SK-N-SH (cell line): ENCODE measurements around the gene FXYD2. TPM values are rescaled to one million over a fixed set of nuclear protein-coding genes. Genes with fewer than 3 reads are reported as not detected.

Experiments used
- CTCF ChIA-PET: fragments of 300-600, 350-600 bp; formaldehyde crosslinking; extraction: SDS; loops from one replicate; lab custom pipeline; 2021; lab: Yijun Ruan, JAX
- POLR2A ChIA-PET: fragments of 350-600 bp; sonication (Branson Sonifier 250); formaldehyde crosslinking; extraction: SDS; loops from one replicate; lab custom pipeline; 2020; ENCODE audit warnings: antibody characterized with exemption, inconsistent platforms; lab: Yijun Ruan, JAX
- DNase-seq: peaks from one replicate; pipeline ENCODE4 v3.0.0; 2012
- H2AFZ ChIP-seq: fragments of 200-600 bp; sonication (generic); 2 replicates; pipeline ENCODE4 v1.8.1; 2016; ENCODE audit warnings: antibody characterized with exemption, mild to moderate bottlenecking, low read depth
- H3F3A ChIP-seq: fragments of 200-600 bp; sonication (generic); replicated peaks from 2 replicates; pipeline ENCODE3; 2016; ENCODE audit warnings: antibody characterized with exemption, mild to moderate bottlenecking; ENCODE audit not compliant: insufficient read depth
- H3K27ac ChIP-seq, 2 experiments: fragments of 200-500 bp in 1 of 2; fragments of 200-600 bp in 1 of 2; sonication (Bioruptor generic) in 1 of 2; sonication (generic), shearing (Covaris generic) in 1 of 2; 2 replicates each; pipeline versions ENCODE4 v1.5.1 to v1.6.1; 2014 to 2016; ENCODE audit warnings: low read depth in 2 of 2, inconsistent platforms in 1 of 2, low read length in 1 of 2, mild to moderate bottlenecking in 1 of 2, mixed read lengths in 1 of 2
- H3K27me3 ChIP-seq: fragments of 200-600 bp; sonication (generic), shearing (Covaris generic); 2 replicates; pipeline ENCODE4 v1.6.1; 2016; ENCODE audit warnings: mixed run types; ENCODE audit not compliant: insufficient read depth
- H3K36me3 ChIP-seq, 2 experiments: fragments of 200-500 bp in 1 of 2; fragments of 200-600 bp in 1 of 2; sonication (Bioruptor generic) in 1 of 2; sonication (generic) in 1 of 2; replicated peaks in 1 of 2; 2 replicates each; pipeline versions ENCODE3 to v1.5.1; 2014 to 2016; ENCODE audit warnings: low read length in 1 of 2, mild to moderate bottlenecking in 1 of 2; ENCODE audit not compliant: insufficient read depth in 2 of 2, control insufficient read depth in 1 of 2
- H3K4me1 ChIP-seq, 2 experiments: fragments of 200-500 bp in 1 of 2; fragments of 200-600 bp in 1 of 2; sonication (Bioruptor generic) in 1 of 2; sonication (generic), shearing (Covaris generic) in 1 of 2; 2 replicates each; pipeline versions ENCODE4 v1.5.1 to v1.6.1; 2014 to 2016; ENCODE audit warnings: low read depth in 1 of 2, low read length in 1 of 2, mixed run types in 1 of 2; ENCODE audit not compliant: insufficient read depth in 2 of 2, control insufficient read depth in 1 of 2
- H3K4me2 ChIP-seq: fragments of 200-600 bp; sonication (generic), shearing (Covaris generic); 2 replicates; pipeline ENCODE4 v1.6.1; 2017; ENCODE audit warnings: mixed run types
- H3K4me3 ChIP-seq, 2 experiments: fragments of 200-500 bp in 1 of 2; fragments of 200-600 bp in 1 of 2; sonication (Bioruptor generic) in 1 of 2; sonication (generic), shearing (Covaris generic) in 1 of 2; 2 replicates each; pipeline versions ENCODE4 v1.5.1 to v1.8.1; 2014 to 2016; ENCODE audit warnings: low read depth in 2 of 2, inconsistent platforms in 1 of 2, low read length in 1 of 2, mild to moderate bottlenecking in 1 of 2, mixed read lengths in 1 of 2, moderate library complexity in 1 of 2
- H3K79me2 ChIP-seq: fragments of 200-600 bp; sonication (generic); 2 replicates; pipeline ENCODE4 v1.8.1; 2017; ENCODE audit warnings: mild to moderate bottlenecking; ENCODE audit not compliant: insufficient read depth
- H3K9ac ChIP-seq: fragments of 200-600 bp; sonication (generic); 2 replicates; pipeline ENCODE4 v1.6.1; 2017; ENCODE audit warnings: mixed run types
- H3K9me2 ChIP-seq: fragments of 200-600 bp; sonication (generic); 2 replicates; pipeline ENCODE4 v1.6.1; 2017; ENCODE audit warnings: mixed run types
- H3K9me3 ChIP-seq: fragments of 200-600 bp; sonication (generic); 2 replicates; pipeline ENCODE4 v1.6.1; 2017; ENCODE audit warnings: mixed run types, mild to moderate bottlenecking, moderate library complexity
- H4K20me1 ChIP-seq: fragments of 200-600 bp; sonication (generic); 2 replicates; pipeline ENCODE4 v1.6.1; 2017; ENCODE audit warnings: mild to moderate bottlenecking, mixed run types; ENCODE audit not compliant: insufficient read depth
- CHD2 ChIP-seq: fragments of 150-350 bp; IDR thresholded peaks from 2 replicates; pipeline ENCODE4 v1.6.1; 2018; ENCODE audit warnings: low read length; ENCODE audit not compliant: partially characterized antibody
- EP300 ChIP-seq, 2 experiments: IDR thresholded peaks; 2 replicates each; pipeline versions ENCODE4 v1.4.0 to v1.6.1; 2012; ENCODE audit warnings: borderline replicate concordance in 1 of 2, low read depth in 1 of 2, low read length in 1 of 2
- EZH2phosphoT487 ChIP-seq: fragments of 200-600 bp; sonication (generic); IDR thresholded peaks from 2 replicates; pipeline ENCODE4 v1.6.1; 2017; ENCODE audit warnings: low read depth, mixed run types, mild to moderate bottlenecking, antibody characterized with exemption, moderate library complexity, borderline replicate concordance
- FOSL2 ChIP-seq: IDR thresholded peaks from 2 replicates; pipeline ENCODE4 v1.4.0; 2012; ENCODE audit warnings: low read depth, mild to moderate bottlenecking, moderate library complexity, borderline replicate concordance
- FOXM1 ChIP-seq: IDR thresholded peaks from 2 replicates; pipeline ENCODE4 v1.4.0; 2012; ENCODE audit warnings: low read depth, mild to moderate bottlenecking
- GATA2 ChIP-seq: sonication (generic); formaldehyde crosslinking; IDR thresholded peaks from 2 replicates; pipeline ENCODE4 v1.5.0; 2020; ENCODE audit warnings: mild to moderate bottlenecking, missing genetic modification reagents
- MAX ChIP-seq: IDR thresholded peaks from 2 replicates; pipeline ENCODE4 v1.4.0; 2012; ENCODE audit warnings: low read depth
- MEF2A ChIP-seq: IDR thresholded peaks from 2 replicates; pipeline ENCODE4 v1.4.0; 2012; ENCODE audit warnings: low read depth, borderline replicate concordance
- MXI1 ChIP-seq: IDR thresholded peaks from 2 replicates; pipeline ENCODE4 v1.6.1; 2012; ENCODE audit warnings: mild to moderate bottlenecking, low read depth, low read length, improper control_type of control experiment
- NFIC ChIP-seq: IDR thresholded peaks from 2 replicates; pipeline ENCODE4 v1.4.0; 2012; ENCODE audit warnings: borderline replicate concordance
- SMC3 ChIP-seq: IDR thresholded peaks from 2 replicates; pipeline ENCODE4 v1.6.1; 2012; ENCODE audit warnings: low read depth, low read length, improper control_type of control experiment
- TAF1 ChIP-seq: IDR thresholded peaks from 2 replicates; pipeline ENCODE4 v1.6.1; 2012; ENCODE audit warnings: low read depth, mild to moderate bottlenecking, low read length, moderate library complexity, borderline replicate concordance
- TEAD4 ChIP-seq: IDR thresholded peaks from 2 replicates; pipeline ENCODE4 v1.4.0; 2012; ENCODE audit warnings: mild to moderate bottlenecking, borderline replicate concordance; ENCODE audit not compliant: insufficient read depth
- ZBTB33 ChIP-seq: IDR thresholded peaks from 2 replicates; pipeline ENCODE4 v1.4.0; 2012; ENCODE audit warnings: low read depth, borderline replicate concordance
- WGBS: methylation state at CpG from one replicate; pipeline ENCODE4 v1.1.6; 2017; ENCODE audit warnings: low lambda C conversion rate; 5-methylcytosine and 5-hydroxymethylcytosine counted together
- polyA plus RNA-seq, 3 experiments: library from polyadenylated mRNA; depleted of rRNA; stranded (reverse); fragments of >200 nt; gene quantifications; 2 replicates each; pipeline ENCODE4 v1.2.3, GENCODE V29; 2012
- TF ChIP-seq, protein P1 (sequence below): IDR thresholded peaks from 2 replicates; pipeline ENCODE4 v1.4.0; 2012; ENCODE audit warnings: low read depth, borderline replicate concordance
- TF ChIP-seq, protein P2 (sequence below): fragments of 150-350 bp; IDR thresholded peaks from 2 replicates; pipeline ENCODE4 v1.6.1; 2016; ENCODE audit warnings: mild to moderate bottlenecking, low read depth, low read length

The FXYD2 gene
- polyA plus RNA-seq, 1 of the 3 experiments (the other 2 are of a cell fraction) = not detected

DNA sequence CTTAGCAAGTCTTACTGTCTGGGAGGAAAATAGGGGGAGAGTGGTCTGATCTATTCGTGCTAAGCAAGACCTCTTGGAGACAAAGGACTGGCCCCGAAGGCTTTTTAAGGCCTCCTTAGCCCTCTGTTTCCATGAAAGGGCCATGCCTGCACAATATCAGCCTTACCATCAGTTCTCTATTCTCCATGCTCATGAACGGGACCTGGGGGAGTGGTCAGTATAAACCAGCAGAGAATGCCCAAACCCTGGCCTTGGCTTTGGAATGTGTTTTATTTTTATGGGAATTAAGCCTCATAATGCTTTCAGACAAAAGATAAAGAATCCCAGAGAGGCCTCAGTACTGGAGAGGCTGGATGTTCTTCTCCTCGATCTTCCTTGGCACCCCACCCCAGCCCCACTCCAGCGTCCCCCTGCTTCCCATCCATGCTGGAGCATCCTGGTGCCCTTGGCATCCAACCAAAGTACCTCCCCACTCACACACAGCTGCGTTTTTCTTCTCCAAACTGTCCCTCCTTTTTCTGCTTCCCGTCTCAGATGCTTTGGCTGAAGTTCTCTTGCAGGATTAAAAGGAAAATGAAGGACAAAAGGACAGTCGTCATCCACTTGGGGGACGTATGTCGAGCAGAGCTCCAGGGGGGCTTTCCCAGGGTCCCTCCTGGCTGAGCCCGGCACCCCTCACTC is 33.3 kb upstream of the FXYD2 start:
- no peak overlapping the region for H3K27ac ChIP-seq
- WGBS = 42% methylated on average over 11 of the region's 11 CpGs
- H3K27me3 ChIP-seq = no peaks in the 10 kb centered on the region; the same call in 1 of the 2 replicates
- ChIA-PET CTCF (interaction anchor here (0.6 to 1.3 kb wide), 2 partner anchors 89 to 373 kb away, joined by 3 to 5 read pairs; no protein-coding TSS in a partner anchor), POLR2A (no interaction called here)
- no peak overlapping the region for H3K4me2 ChIP-seq
- no peaks in the 10 kb centered on the region for H3K79me2 ChIP-seq
- H3K9me3 ChIP-seq = 0 out of 2 replicates have a peak, but pooled peaks cover under 1% of the 10 kb centered on the region
- H2AFZ ChIP-seq = no peak overlapping the region
- H3K36me3 ChIP-seq = no peaks in the 10 kb centered on the region
- no peaks in the 10 kb centered on the region for H4K20me1 ChIP-seq
- no peak overlapping the region for H3K4me3 ChIP-seq
- H3K4me1 ChIP-seq = peaks cover 0 to 20% of the 10 kb centered on the region in 2 experiments; a peak in 2 of 4 replicates
- no peak for DNase-seq
- TF ChIP-seq TAF1 (no peak), EP300 (IDR thresholded peaks at IDR 0.05; ENCODE audit: borderline replicate concordance in 1 of 2, low read depth in 1 of 2, low read length in 1 of 2) (no peak)
- H3F3A ChIP-seq = no peaks in the 10 kb centered on the region
- H3K9ac ChIP-seq = no peak overlapping the region
- no peaks in the 10 kb centered on the region for H3K9me2 ChIP-seq

- ChIA-PET POLR2A (no interaction called here), CTCF (interaction anchor here (1.4 to 17.3 kb wide), 2 partner anchors 11 to 93 kb away, joined by 4 to 438 read pairs; no protein-coding TSS in a partner anchor)
- H3F3A ChIP-seq = no peaks in the 10 kb centered on the region
- no peak for DNase-seq
- WGBS = 71% methylated on average over 13 of the region's 13 CpGs
- no peak overlapping the region for H3K4me3 ChIP-seq
- no peak overlapping the region for H3K4me2 ChIP-seq
- H3K9me2 ChIP-seq = no peaks in the 10 kb centered on the region
- H3K36me3 ChIP-seq = no peaks in the 10 kb centered on the region
- H3K79me2 ChIP-seq = no peaks in the 10 kb centered on the region
- no peak overlapping the region for H3K9ac ChIP-seq
- H3K4me1 ChIP-seq = peaks cover 0 to 3% of the 10 kb centered on the region in 2 experiments; a peak in 1 of 4 replicates
- H3K27ac ChIP-seq = no peak overlapping the region
- H3K27me3 ChIP-seq = no peaks in the 10 kb centered on the region; the same call in 1 of the 2 replicates
- no peak overlapping the region for H2AFZ ChIP-seq
- no peaks in the 10 kb centered on the region for H4K20me1 ChIP-seq
- 0 out of 2 replicates have a peak, but pooled peaks cover 4% of the 10 kb centered on the region for H3K9me3 ChIP-seq
- no peak for TF ChIP-seq EZH2phosphoT487
- TF ChIP-seq EP300 (IDR thresholded peaks at IDR 0.05; ENCODE audit: borderline replicate concordance in 1 of 2, low read depth in 1 of 2, low read length in 1 of 2) = no peak
- TF ChIP-seq FOSL2 = no peak
- TF ChIP-seq GATA2 (CRISPR knock-in tag) = no peak
- no peak for TF ChIP-seq TEAD4
- no peak for TF ChIP-seq CHD2
- TF ChIP-seq NFIC = no peak
- no peak for TF ChIP-seq MEF2A
- no peak for TF ChIP-seq FOXM1
- TF ChIP-seq, protein P1, sequence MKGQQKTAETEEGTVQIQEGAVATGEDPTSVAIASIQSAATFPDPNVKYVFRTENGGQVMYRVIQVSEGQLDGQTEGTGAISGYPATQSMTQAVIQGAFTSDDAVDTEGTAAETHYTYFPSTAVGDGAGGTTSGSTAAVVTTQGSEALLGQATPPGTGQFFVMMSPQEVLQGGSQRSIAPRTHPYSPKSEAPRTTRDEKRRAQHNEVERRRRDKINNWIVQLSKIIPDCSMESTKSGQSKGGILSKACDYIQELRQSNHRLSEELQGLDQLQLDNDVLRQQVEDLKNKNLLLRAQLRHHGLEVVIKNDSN = no peak
- TF ChIP-seq, protein P2, sequence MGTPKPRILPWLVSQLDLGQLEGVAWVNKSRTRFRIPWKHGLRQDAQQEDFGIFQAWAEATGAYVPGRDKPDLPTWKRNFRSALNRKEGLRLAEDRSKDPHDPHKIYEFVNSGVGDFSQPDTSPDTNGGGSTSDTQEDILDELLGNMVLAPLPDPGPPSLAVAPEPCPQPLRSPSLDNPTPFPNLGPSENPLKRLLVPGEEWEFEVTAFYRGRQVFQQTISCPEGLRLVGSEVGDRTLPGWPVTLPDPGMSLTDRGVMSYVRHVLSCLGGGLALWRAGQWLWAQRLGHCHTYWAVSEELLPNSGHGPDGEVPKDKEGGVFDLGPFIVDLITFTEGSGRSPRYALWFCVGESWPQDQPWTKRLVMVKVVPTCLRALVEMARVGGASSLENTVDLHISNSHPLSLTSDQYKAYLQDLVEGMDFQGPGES = no peak
- no peak for TF ChIP-seq ZBTB33
- no peak for TF ChIP-seq SMC3
- no peak for TF ChIP-seq MXI1
- TF ChIP-seq MAX = no peak
These were observed 31.5 kb upstream of the FXYD2 start for GRCh38 chr11:117855912-117856651.
